Neural cell (in vitro differentiated cells): ENCODE results near the gene VPS8. TPM values are rescaled to one million over a fixed set of nuclear protein-coding genes. Genes with fewer than 3 reads are reported as not detected.

ENCODE experiments used
- polyA plus RNA-seq: library from polyadenylated mRNA; depleted of rRNA; stranded (reverse); fragments of >200 nt; gene quantifications from 2 replicates; pipeline ENCODE4 v1.2.3, GENCODE V29; 2014

VPS8 gene
- polyA plus RNA-seq, 1 donor from 2014 or later: 146 TPM

Other genes starting within 250 kb of the VPS8 start
- 90.9 and 103 TPM in 2 replicates for gene MAGEF1, start 100.1 kb upstream of the VPS8 start, polyA plus RNA-seq